Measurements from ENCODE around the gene SLC4A4. TPM values are rescaled to one million over a fixed set of nuclear protein-coding genes. Genes with fewer than 3 reads are reported as not detected.

SLC4A4 gene
- total RNA-seq = 3.0 and 7.5 TPM in 2 replicates

DNA sequence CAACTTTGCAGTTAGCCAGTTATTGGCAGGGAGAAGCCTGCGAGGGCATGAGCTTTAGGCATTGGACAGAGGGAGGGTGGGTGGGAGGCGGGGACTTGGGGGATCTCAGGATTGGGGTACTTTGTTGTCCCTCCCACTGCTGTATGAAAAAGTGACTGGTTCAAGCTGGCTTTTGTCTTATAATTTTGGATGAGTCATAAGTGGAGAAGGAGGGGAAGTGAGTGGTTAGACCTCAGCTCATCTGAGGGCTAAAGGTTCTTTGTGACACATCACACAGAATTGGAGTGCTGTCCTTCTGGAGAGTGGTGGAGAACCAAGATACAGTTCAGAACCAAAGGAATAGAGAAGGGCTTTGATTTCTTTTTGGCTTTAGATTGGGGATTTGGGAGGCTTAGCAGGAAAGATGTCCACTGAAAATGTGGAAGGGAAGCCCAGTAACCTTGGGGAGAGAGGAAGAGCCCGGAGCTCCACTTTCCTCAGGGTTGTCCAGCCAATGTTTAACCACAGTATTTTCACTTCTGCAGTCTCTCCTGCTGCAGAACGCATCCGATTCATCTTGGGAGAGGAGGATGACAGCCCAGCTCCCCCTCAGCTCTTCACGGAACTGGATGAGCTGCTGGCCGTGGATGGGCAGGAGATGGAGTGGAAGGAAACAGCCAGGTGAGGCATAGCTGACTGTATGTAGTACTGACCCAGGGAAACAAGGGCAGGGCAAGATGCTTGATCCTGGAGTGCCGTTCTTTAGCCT is at the start of gene SLC4A4:
SLC4A4 (plus strand) TSS at position 175 of the 748 bp plus-strand sequence.

